Measurements from ENCODE around the gene HYAL2. TPM values are rescaled to one million over a fixed set of nuclear protein-coding genes. Genes with fewer than 3 reads are reported as not detected.

Gene HYAL2
- polyA plus RNA-seq, 1 donor from 2014 or later, result 116 TPM

DNA sequence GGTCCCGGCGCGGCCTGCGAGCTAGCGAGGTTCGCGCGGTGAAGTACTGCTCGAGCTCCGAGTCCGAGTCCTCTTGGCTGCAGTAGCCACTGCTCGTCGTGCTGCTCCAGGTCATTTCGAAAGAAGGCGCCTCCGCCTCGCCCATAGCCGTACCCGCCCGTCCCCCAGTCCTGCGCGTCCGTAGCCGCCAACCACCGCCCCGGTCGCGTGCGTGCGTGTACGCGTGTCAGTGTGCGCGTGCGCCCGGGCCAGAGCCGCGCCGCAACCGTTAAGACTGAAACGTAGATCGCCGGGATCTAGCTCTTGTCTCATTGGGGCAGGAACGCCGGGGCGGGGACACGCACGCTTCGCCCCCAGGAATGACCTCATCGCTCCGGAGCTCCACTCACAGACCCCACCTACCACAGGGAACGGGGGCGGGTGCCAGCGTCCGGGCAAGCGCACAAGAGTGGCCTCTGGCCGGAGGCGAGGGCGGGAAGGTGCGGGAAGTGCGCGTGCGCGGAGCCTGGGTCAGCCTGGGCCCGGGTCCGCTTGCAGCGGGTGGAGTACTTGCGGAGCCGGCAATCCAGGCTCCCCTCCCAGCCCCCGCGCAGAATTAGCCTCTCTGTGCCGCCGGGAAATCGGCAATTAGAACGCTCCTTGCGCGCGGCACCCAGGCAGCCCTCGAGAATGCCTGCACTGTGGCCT, 14.8 kb upstream of the HYAL2 start:
- H3K9ac ChIP-seq (ENCODE audit: low read length), result peak overlapping the region; percentile 96
- no peaks in the 10 kb centered on the region for H3K36me3 ChIP-seq (ENCODE audit: insufficient read depth, low read length)
- no peaks in the 10 kb centered on the region for H4K20me1 ChIP-seq (ENCODE audit: insufficient read depth)
- no peaks in the 10 kb centered on the region for H3F3A ChIP-seq (ENCODE audit: insufficient read depth, low read length, poor library complexity, severe bottlenecking)
- peak overlapping the region; percentile 100 for H3K4me2 ChIP-seq (ENCODE audit: low read length)
- peaks cover 27% of the 10 kb centered on the region for H3K27me3 ChIP-seq (ENCODE audit: insufficient read depth, low read depth, low read length)
- no peaks in the 10 kb centered on the region for H3K9me3 ChIP-seq (ENCODE audit: low read length)
- H2AFZ ChIP-seq (ENCODE audit: low read depth, low read length), result peak overlapping the region; percentile 84
- no peaks in the 10 kb centered on the region for H3K9me2 ChIP-seq (ENCODE audit: insufficient read depth, low read length)
- H3K4me3 ChIP-seq (ENCODE audit: low read length), result peak overlapping the region; percentile 95
- peak; percentile 87 for TF ChIP-seq POLR2AphosphoS5 (IDR thresholded peaks at IDR 0.05)
- no peak for TF ChIP-seq EP300 (conservative IDR thresholded peaks at IDR 0.05; ENCODE audit: poor library complexity, severe bottlenecking)
- TF ChIP-seq, protein P1, sequence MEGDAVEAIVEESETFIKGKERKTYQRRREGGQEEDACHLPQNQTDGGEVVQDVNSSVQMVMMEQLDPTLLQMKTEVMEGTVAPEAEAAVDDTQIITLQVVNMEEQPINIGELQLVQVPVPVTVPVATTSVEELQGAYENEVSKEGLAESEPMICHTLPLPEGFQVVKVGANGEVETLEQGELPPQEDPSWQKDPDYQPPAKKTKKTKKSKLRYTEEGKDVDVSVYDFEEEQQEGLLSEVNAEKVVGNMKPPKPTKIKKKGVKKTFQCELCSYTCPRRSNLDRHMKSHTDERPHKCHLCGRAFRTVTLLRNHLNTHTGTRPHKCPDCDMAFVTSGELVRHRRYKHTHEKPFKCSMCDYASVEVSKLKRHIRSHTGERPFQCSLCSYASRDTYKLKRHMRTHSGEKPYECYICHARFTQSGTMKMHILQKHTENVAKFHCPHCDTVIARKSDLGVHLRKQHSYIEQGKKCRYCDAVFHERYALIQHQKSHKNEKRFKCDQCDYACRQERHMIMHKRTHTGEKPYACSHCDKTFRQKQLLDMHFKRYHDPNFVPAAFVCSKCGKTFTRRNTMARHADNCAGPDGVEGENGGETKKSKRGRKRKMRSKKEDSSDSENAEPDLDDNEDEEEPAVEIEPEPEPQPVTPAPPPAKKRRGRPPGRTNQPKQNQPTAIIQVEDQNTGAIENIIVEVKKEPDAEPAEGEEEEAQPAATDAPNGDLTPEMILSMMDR (IDR thresholded peaks at IDR 0.05; ENCODE audit: poor library complexity, severe bottlenecking), result no peak
- TF ChIP-seq TAF1 (IDR thresholded peaks at IDR 0.05; ENCODE audit: low read depth), result peak; percentile 87
- TF ChIP-seq RAD21 (conservative IDR thresholded peaks at IDR 0.05), result peak; percentile 16
- TF ChIP-seq EZH2 (IDR thresholded peaks at IDR 0.05; ENCODE audit: borderline replicate concordance, insufficient read depth, low read length, poor library complexity, severe bottlenecking), result no peak
- no peak for TF ChIP-seq SMC3 (conservative IDR thresholded peaks at IDR 0.05; ENCODE audit: poor library complexity)
- TF ChIP-seq, protein P2, sequence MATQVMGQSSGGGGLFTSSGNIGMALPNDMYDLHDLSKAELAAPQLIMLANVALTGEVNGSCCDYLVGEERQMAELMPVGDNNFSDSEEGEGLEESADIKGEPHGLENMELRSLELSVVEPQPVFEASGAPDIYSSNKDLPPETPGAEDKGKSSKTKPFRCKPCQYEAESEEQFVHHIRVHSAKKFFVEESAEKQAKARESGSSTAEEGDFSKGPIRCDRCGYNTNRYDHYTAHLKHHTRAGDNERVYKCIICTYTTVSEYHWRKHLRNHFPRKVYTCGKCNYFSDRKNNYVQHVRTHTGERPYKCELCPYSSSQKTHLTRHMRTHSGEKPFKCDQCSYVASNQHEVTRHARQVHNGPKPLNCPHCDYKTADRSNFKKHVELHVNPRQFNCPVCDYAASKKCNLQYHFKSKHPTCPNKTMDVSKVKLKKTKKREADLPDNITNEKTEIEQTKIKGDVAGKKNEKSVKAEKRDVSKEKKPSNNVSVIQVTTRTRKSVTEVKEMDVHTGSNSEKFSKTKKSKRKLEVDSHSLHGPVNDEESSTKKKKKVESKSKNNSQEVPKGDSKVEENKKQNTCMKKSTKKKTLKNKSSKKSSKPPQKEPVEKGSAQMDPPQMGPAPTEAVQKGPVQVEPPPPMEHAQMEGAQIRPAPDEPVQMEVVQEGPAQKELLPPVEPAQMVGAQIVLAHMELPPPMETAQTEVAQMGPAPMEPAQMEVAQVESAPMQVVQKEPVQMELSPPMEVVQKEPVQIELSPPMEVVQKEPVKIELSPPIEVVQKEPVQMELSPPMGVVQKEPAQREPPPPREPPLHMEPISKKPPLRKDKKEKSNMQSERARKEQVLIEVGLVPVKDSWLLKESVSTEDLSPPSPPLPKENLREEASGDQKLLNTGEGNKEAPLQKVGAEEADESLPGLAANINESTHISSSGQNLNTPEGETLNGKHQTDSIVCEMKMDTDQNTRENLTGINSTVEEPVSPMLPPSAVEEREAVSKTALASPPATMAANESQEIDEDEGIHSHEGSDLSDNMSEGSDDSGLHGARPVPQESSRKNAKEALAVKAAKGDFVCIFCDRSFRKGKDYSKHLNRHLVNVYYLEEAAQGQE (IDR thresholded peaks at IDR 0.05; ENCODE audit: borderline replicate concordance), result peak; percentile 19
- TF ChIP-seq MXI1 (conservative IDR thresholded peaks at IDR 0.05; ENCODE audit: poor library complexity, severe bottlenecking), result peak; percentile 98
- H3K27ac ChIP-seq (ENCODE audit: low read length), result peak overlapping the region; percentile 95
- peaks cover 24% of the 10 kb centered on the region for H3K79me2 ChIP-seq (replicated peaks; ENCODE audit: insufficient read depth, low read length)

DNA sequence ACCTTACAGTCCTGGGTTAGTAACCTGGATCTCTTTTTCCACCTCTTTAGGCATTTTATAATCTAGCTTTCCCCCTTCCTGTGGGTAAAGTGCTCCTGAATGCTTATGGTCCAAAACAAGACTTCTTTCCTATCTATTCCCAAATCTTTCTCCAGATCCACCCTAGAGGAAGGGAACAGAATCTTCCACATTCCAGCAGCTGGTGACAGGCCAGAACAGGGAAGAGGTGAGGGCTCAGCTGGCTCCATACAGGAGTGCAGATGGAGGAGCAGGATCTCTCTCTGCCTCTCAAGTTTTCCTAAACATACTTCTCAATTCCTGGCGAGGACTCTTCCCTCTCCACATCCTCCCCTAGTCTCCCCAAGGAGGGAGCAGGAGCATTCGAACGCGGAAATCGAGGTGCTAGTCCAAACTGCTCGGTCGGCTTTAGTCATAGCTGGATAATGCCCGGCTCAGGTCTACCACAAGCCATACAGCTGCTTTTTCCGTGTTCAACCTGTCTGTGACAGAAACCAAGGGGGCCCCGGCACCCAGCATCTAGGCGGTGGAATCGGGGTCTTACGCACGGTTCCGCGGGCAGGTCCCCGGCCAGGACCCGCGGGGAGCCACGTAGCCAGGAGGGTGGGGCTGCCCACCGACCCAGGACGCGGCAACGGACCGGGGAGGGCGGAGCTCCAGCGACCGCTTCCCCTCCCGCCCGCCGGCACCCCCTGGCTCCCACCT, 14.1 kb upstream of the HYAL2 start:
- H2AFZ ChIP-seq (ENCODE audit: low read depth, low read length), result peak overlapping the region; percentile 69

More for the DNA sequence above, 14.1 kb upstream of the HYAL2 start:
- H4K20me1 ChIP-seq (ENCODE audit: insufficient read depth), result no peaks in the 10 kb centered on the region
- peak overlapping the region; percentile 100 for H3K4me2 ChIP-seq (ENCODE audit: low read length)
- H3K9ac ChIP-seq (ENCODE audit: low read length), result peak overlapping the region; percentile 96
- peaks cover 21% of the 10 kb centered on the region for H3K27me3 ChIP-seq (ENCODE audit: insufficient read depth, low read depth, low read length)
- no peaks in the 10 kb centered on the region for H3F3A ChIP-seq (ENCODE audit: insufficient read depth, low read length, poor library complexity, severe bottlenecking)
- H3K9me2 ChIP-seq (ENCODE audit: insufficient read depth, low read length), result no peaks in the 10 kb centered on the region
- TF ChIP-seq, protein P2 (IDR thresholded peaks at IDR 0.05; ENCODE audit: borderline replicate concordance), result peak; percentile 18
- TF ChIP-seq EP300 (conservative IDR thresholded peaks at IDR 0.05; ENCODE audit: poor library complexity, severe bottlenecking) (no peak), MXI1 (conservative IDR thresholded peaks at IDR 0.05; ENCODE audit: poor library complexity, severe bottlenecking) (no peak), TAF1 (IDR thresholded peaks at IDR 0.05; ENCODE audit: low read depth) (no peak), SMC3 (conservative IDR thresholded peaks at IDR 0.05; ENCODE audit: poor library complexity) (peak; percentile 28), RAD21 (conservative IDR thresholded peaks at IDR 0.05) (no peak), POLR2AphosphoS5 (IDR thresholded peaks at IDR 0.05) (no peak)
- TF ChIP-seq, protein P1 (IDR thresholded peaks at IDR 0.05; ENCODE audit: poor library complexity, severe bottlenecking), result no peak
- H3K79me2 ChIP-seq (replicated peaks; ENCODE audit: insufficient read depth, low read length), result peaks cover 24% of the 10 kb centered on the region
- no peaks in the 10 kb centered on the region for H3K36me3 ChIP-seq (ENCODE audit: insufficient read depth, low read length)
- H3K27ac ChIP-seq (ENCODE audit: low read length), result peak overlapping the region; percentile 95
- peak overlapping the region; percentile 95 for H3K4me3 ChIP-seq (ENCODE audit: low read length)
- no peaks in the 10 kb centered on the region for H3K9me3 ChIP-seq (ENCODE audit: low read length)

Data from neural cell (in vitro differentiated cells).